ENCODE results near the gene SLC18A3. TPM values are rescaled to one million over a fixed set of nuclear protein-coding genes. Genes with fewer than 3 reads are reported as not detected.
A peak's percentile ranks its signal among the peaks of the same experiment; 100 is the strongest.

The SLC18A3 gene
- total RNA-seq, 1 donor from 2014 or later = not detected

DNA sequence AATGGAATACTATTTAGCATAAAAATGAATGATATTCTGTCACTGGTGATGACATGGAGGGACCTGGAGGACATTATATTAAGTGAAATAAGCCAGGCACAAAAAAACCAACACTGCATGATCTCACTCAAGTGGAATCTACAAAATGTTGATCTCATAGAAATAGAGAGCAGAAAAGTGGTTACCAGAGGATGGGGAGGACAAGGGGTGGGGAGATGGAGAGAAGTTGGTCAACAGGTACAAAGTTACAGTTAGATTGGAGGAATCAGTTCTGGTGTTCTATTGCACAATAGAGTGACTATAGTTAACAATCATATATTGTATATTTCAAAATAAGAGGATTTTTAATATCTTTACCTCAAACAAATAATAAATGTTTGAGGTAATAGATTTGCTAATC is 24.7 kb upstream of the SLC18A3 start:
- TF ChIP-seq CTCF (conservative IDR thresholded peaks at IDR 0.05; ENCODE audit: low read depth, low read length) = no peak
- no peak for DNase-seq (ENCODE audit: low read depth)
- no peak overlapping the region for H3K4me3 ChIP-seq (ENCODE audit: low read depth, low read length)

DNA sequence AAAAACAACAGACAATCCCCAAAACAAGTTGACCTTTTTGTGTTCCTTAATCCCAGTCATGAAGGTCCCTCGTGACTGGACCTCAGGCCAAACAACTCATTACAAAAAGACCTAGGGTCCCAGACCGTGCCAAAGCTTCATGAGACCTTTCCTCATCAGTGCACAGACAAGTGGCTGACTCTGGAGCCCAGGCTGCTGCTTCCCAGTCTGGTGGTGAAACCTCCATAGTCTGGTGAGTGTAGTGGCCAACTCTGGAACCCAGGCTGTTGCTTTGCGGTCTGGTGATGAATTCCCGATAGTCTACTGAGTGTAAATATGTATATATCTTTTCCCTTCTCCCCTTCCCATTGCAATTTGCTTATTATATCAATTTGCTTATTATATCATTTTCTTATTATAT is 22.1 kb upstream of the SLC18A3 start:
- no peak overlapping the region for H3K4me3 ChIP-seq (ENCODE audit: low read depth, low read length)
- DNase-seq (ENCODE audit: low read depth) = no peak
- no peak for TF ChIP-seq CTCF (conservative IDR thresholded peaks at IDR 0.05; ENCODE audit: low read depth, low read length)

- no peak overlapping the region for H3K4me3 ChIP-seq (ENCODE audit: low read depth, low read length)
- DNase-seq (ENCODE audit: low read depth) = no peak
- peak; percentile 99 for TF ChIP-seq CTCF (conservative IDR thresholded peaks at IDR 0.05; ENCODE audit: low read depth, low read length)
These were observed 17.2 kb upstream of the SLC18A3 start for GRCh38 chr10:49592726-49593563.

DNA sequence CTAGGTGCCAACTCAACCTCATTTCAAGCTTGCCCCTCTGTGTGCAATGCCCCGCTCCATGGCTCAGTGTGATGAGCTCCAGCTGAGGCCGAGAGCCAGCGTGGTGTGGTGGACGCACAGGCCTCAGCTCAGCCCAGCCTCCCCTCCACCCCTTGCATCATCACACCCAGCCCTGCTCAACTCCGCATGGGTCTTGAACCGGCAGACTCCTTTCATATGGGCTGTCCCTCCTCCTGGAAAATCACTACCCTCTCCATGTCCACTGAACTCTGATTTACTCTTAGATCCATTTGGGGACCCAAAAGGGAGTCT is 16.6 kb upstream of the SLC18A3 start:
- no peak overlapping the region for H3K4me3 ChIP-seq (ENCODE audit: low read depth, low read length)
- TF ChIP-seq CTCF (conservative IDR thresholded peaks at IDR 0.05; ENCODE audit: low read depth, low read length) = no peak
- DNase-seq (ENCODE audit: low read depth) = no peak

DNA sequence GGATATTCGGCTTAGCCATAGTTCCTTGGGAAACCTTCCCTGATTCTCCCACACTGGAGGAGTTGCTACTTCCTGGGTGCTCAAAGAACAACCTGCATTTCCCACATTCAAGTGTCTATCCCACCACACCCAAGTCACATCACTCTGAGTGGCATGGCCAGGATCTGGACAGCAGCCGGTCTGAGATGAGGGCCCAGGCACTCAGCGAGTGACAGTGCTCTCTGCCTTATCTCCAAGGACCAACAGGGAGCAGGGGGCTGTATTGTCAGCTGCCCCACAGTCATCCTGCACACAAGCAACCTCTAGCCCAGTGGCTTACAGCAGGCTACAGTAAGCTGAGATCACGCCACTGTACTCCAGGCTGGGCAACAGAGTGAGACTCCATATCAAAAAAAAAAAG is 16.1 kb upstream of the SLC18A3 start:
- TF ChIP-seq CTCF (conservative IDR thresholded peaks at IDR 0.05; ENCODE audit: low read depth, low read length) = no peak
- H3K4me3 ChIP-seq (ENCODE audit: low read depth, low read length) = no peak overlapping the region
- DNase-seq (ENCODE audit: low read depth) = no peak

DNA sequence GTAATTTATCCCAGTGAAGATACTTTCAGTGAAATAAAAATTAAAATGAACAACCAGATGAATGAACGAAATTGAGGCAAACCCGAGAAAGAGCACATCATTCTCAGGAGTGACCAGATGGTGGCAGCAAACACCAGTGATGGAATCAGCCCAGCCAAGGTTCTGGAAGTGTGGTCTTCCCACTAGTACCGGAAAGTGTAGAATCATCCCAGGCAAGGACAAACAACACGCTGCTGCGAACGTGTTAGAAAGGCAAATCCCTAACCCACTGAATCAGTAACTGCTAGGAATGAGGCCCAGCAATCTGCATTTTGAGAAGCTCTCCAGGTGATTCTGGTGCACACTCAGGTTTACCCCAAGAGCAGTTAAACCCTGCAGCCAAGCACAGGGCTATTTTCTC is 15.5 kb upstream of the SLC18A3 start:
- DNase-seq (ENCODE audit: low read depth) = peak; percentile 15
- no peak overlapping the region for H3K4me3 ChIP-seq (ENCODE audit: low read depth, low read length)
- TF ChIP-seq CTCF (conservative IDR thresholded peaks at IDR 0.05; ENCODE audit: low read depth, low read length) = peak; percentile 91

Measured in epithelial cell of proximal tubule (primary cell).